ENCODE results near the gene SRGAP2. TPM values are rescaled to one million over a fixed set of nuclear protein-coding genes. Genes with fewer than 3 reads are reported as not detected.

SRGAP2 gene
- total RNA-seq, 2 donors from 2014 or later = 70.8 to 86.4 TPM

Other genes with a start within 250 kb of the SRGAP2 start
- gene RAB7B, start 200.1 kb upstream of the SRGAP2 start, total RNA-seq = 10 to 100 TPM in 1 of 2 donors, 1 to 10 TPM in 1; 2.5 to 12.0 TPM
- gene CTSE, start 179.6 kb upstream of the SRGAP2 start, total RNA-seq = 10 to 100 TPM in 1 of 2 donors, not detected in 1; 22.2 TPM
- 10 to 100 TPM in 1 of 2 donors, 1 to 10 TPM in 1; 6.1 to 36.7 TPM for gene RHEX, start 150.4 kb upstream of the SRGAP2 start, total RNA-seq
- not detected for gene AVPR1B, start 86.2 kb upstream of the SRGAP2 start, total RNA-seq
- gene FAM72A, start 702 bp upstream of the SRGAP2 start, total RNA-seq = 1 to 10 TPM; 2.8 to 4.9 TPM

Data from thoracic aorta (tissue), 2 donors.